Activated B cell treated with CpG ODN at 0.5 μM for 24 hours (primary cell): ENCODE measurements around the gene EXTL1. TPM values are rescaled to one million over a fixed set of nuclear protein-coding genes. Genes with fewer than 3 reads are reported as not detected.

Source experiments
- ATAC-seq: fragments of 200-7000 bp; cut with Tn5 transposase; one replicate; pipeline ENCODE4 v1.10.0; 2021; ENCODE audit warnings: low read depth, mild to moderate bottlenecking, moderate library complexity
- CTCF ChIA-PET: fragments of 350-600 bp; sonication (Branson Sonifier 250); formaldehyde crosslinking; loops from one replicate; lab custom pipeline; 2021; ENCODE audit warnings: antibody characterized with exemption; lab: Charles Lee
- POLR2A ChIA-PET: fragments of 350-600 bp; sonication (Branson Sonifier 250); formaldehyde crosslinking; loops from one replicate; lab custom pipeline; 2021; ENCODE audit warnings: antibody characterized with exemption; lab: Charles Lee
- DNase-seq: peaks from one replicate; pipeline ENCODE4 v3.0.0; 2022
- H3K27ac Mint-ChIP-seq: one replicate; pipeline ENCODE4 v1.8.0; 2020; ENCODE audit warnings: mixed read lengths
- H3K27me3 Mint-ChIP-seq: one replicate; pipeline ENCODE4 v1.8.0; 2021; ENCODE audit warnings: mixed read lengths
- H3K36me3 Mint-ChIP-seq: one replicate; pipeline ENCODE4 v1.8.0; 2021; ENCODE audit warnings: low read depth, mixed read lengths
- H3K4me1 Mint-ChIP-seq: one replicate; pipeline ENCODE4 v1.8.0; 2021; ENCODE audit warnings: mixed read lengths
- H3K4me3 Mint-ChIP-seq: one replicate; pipeline ENCODE4 v1.8.0; 2020; ENCODE audit warnings: mild to moderate bottlenecking, mixed read lengths
- H3K9me3 Mint-ChIP-seq: one replicate; pipeline ENCODE4 v1.8.0; 2020; ENCODE audit warnings: mixed read lengths
- intact Hi-C: fragments of 100-400 bp; cut with micrococcal nuclease; formaldehyde crosslinking; loops from one replicate; pipeline ENCODE4 v1.15.1; 2024
- total RNA-seq: library from RNA; stranded (reverse); gene quantifications from 2 replicates; pipeline ENCODE4 v1.2.3, GENCODE V29; 2022
- TF ChIP-seq, protein P1 (sequence below): fragments of 200-600 bp; IDR thresholded peaks from one replicate; pipeline ENCODE4 v1.8.0; 2022; ENCODE audit warnings: antibody characterized with exemption, mild to moderate bottlenecking

Gene EXTL1
- total RNA-seq, 1 donor from 2014 or later: not detected

GRCh38 chr1:26046246-26047095 is 24.9 kb downstream of the EXTL1 start:
- Mint-ChIP-seq H3K27ac (no peak overlapping the region), H3K4me3 (no peak overlapping the region), H3K9me3 (no peaks in the 10 kb centered on the region), H3K27me3 (peaks cover 66% of the 10 kb centered on the region), H3K4me1 (no peaks in the 10 kb centered on the region), H3K36me3 (no peaks in the 10 kb centered on the region)
- intact Hi-C loops: no loop called here
- no peak for ATAC-seq
- ChIA-PET CTCF (no interaction called here), POLR2A (no interaction called here)
- TF ChIP-seq, protein P1, sequence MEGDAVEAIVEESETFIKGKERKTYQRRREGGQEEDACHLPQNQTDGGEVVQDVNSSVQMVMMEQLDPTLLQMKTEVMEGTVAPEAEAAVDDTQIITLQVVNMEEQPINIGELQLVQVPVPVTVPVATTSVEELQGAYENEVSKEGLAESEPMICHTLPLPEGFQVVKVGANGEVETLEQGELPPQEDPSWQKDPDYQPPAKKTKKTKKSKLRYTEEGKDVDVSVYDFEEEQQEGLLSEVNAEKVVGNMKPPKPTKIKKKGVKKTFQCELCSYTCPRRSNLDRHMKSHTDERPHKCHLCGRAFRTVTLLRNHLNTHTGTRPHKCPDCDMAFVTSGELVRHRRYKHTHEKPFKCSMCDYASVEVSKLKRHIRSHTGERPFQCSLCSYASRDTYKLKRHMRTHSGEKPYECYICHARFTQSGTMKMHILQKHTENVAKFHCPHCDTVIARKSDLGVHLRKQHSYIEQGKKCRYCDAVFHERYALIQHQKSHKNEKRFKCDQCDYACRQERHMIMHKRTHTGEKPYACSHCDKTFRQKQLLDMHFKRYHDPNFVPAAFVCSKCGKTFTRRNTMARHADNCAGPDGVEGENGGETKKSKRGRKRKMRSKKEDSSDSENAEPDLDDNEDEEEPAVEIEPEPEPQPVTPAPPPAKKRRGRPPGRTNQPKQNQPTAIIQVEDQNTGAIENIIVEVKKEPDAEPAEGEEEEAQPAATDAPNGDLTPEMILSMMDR: no peak
- no peak for DNase-seq

DNA sequence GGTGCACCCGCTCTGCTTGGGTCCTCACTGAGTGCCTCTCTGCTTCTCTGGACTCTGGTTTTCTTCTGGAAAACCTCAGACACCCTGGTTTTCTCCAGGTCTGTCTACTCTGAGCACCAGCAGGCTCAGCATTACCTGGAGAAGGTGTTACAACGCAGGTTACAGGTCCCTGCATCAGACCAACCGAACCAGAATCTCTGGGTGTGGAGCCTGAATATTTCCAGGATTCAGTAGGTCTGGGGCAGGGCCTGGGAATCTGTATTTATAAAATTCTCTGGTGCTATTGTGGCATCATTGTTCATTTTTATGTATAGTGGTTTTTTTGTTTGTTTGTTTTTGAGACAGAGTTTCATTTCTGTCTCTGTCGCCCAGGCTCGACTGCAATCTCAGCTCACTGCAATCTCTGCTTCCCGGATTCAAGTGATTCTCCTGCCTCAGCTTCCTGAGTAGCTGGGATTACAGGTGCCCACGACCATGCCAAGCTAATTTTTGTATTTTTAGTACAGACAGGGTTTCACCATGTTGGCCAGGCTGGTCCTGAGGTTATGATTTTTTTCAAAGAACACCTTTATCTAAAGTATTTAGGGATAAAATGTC is 25.8 kb downstream of the EXTL1 start:
- ChIA-PET POLR2A (interaction anchor here (0.5 to 0.6 kb wide), 2 partner anchors 38 to 102 kb away, joined by 5 read pairs; no protein-coding TSS in a partner anchor), CTCF (no interaction called here)
- no peak for DNase-seq
- Mint-ChIP-seq H3K4me1 (no peaks in the 10 kb centered on the region), H3K36me3 (no peaks in the 10 kb centered on the region), H3K27ac (no peak overlapping the region), H3K9me3 (no peaks in the 10 kb centered on the region), H3K27me3 (peaks cover 69% of the 10 kb centered on the region), H3K4me3 (no peak overlapping the region)
- TF ChIP-seq, protein P1: no peak
- ATAC-seq: no peak
- intact Hi-C loops: no loop called here

- Mint-ChIP-seq H3K36me3 (no peaks in the 10 kb centered on the region), H3K27me3 (peaks cover 56% of the 10 kb centered on the region), H3K4me3 (no peak overlapping the region), H3K9me3 (no peaks in the 10 kb centered on the region), H3K4me1 (no peaks in the 10 kb centered on the region), H3K27ac (no peak overlapping the region)
- TF ChIP-seq, protein P1: no peak
- ATAC-seq: no peak
- intact Hi-C loops: no loop called here
- no peak for DNase-seq
- CTCF ChIA-PET: no interaction called here
- POLR2A ChIA-PET: no interaction called here
Measured at GRCh38 chr1:26049531-26050247, 28.1 kb downstream of the EXTL1 start.

- Mint-ChIP-seq H3K36me3 (no peaks in the 10 kb centered on the region), H3K4me1 (no peaks in the 10 kb centered on the region), H3K27ac (no peak overlapping the region), H3K27me3 (peaks cover 53% of the 10 kb centered on the region), H3K9me3 (no peaks in the 10 kb centered on the region), H3K4me3 (no peak overlapping the region)
- CTCF ChIA-PET: no interaction called here
- POLR2A ChIA-PET: no interaction called here
- TF ChIP-seq, protein P1: no peak
- no peak for DNase-seq
- intact Hi-C loops: no loop called here
- no peak for ATAC-seq
Measured at GRCh38 chr1:26050248-26050640, 28.7 kb downstream of the EXTL1 start.
